ENCODE results near the gene DDAH1.

Gene DDAH1

DNA sequence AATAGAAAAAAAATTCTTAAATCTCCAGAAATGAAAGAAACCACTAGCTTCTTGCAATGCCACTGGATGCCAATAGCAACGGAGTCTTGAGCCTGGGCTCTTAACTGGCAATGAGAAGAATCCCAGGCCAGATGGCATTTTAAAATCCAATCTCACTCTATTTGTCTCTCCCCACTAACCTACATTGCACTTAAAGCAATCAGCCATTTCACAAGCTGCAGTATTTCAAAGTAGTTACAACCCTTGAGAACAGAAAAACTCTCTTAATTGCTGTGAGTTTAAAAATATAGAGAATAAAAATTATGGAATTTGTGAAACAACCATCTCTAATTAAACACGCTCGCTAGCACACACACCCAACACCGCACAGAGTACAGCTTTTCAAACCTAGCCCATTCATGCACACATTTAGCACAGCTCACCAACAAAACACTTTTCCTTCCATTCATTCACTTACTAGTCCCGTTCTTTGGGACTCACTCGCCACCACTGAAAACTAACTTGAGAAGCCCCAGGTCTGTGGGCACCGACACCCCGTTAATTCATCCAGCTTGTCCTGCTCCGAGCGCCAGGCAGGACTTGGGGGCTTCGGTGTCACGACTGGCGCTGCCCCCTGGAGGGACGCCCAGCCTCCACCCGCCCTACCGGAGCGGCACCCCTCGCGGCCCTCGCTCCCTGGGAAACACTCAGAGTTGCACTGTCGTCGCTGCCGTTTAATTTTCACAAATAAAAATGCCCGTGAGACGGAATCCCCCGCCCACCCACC is 1.0 kb downstream of the DDAH1 start:
- TF ChIP-seq, protein P1, sequence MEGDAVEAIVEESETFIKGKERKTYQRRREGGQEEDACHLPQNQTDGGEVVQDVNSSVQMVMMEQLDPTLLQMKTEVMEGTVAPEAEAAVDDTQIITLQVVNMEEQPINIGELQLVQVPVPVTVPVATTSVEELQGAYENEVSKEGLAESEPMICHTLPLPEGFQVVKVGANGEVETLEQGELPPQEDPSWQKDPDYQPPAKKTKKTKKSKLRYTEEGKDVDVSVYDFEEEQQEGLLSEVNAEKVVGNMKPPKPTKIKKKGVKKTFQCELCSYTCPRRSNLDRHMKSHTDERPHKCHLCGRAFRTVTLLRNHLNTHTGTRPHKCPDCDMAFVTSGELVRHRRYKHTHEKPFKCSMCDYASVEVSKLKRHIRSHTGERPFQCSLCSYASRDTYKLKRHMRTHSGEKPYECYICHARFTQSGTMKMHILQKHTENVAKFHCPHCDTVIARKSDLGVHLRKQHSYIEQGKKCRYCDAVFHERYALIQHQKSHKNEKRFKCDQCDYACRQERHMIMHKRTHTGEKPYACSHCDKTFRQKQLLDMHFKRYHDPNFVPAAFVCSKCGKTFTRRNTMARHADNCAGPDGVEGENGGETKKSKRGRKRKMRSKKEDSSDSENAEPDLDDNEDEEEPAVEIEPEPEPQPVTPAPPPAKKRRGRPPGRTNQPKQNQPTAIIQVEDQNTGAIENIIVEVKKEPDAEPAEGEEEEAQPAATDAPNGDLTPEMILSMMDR (IDR thresholded peaks at IDR 0.05) = no peak
- no peak for DNase-seq (ENCODE audit: low spot score)
- H3K27ac ChIP-seq = peak overlapping the region; percentile 60 to 85
- peak overlapping the region; percentile 82 for H3K4me3 ChIP-seq

DNA sequence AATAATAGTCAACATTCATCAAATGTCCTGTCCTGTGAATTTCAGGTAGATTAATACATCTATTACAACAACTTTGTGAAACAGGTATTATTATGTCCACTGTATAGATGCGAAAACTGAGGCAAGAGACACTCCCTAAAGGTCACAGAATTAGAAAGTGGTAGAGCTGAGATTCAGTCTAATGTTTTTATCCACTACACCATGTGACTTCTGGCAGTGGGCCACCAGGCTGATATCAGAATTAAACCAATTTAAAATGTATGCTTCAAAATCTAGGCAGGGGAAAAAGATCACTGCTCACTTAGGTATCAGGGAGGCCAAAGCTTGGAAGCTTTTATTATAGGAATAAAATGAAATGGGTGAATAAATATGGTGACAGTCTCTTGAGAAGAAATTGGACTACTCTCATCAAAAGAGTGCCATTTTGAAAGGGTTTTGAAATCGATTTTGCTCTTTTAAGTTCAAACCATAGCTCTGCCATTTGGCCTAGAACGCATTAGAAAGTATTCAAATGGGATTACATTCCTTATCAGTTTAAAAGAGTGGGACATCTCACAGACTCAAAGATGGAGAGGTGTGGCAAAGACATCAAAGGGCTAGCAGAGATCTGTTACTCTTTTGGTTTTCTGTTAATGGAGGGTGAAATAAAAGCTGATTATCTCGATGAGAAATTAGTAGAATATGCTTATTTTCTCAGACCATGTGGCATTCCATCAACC is 1.9 kb downstream of the DDAH1 start:
- H3K4me3 ChIP-seq = peak overlapping the region; percentile 82
- TF ChIP-seq, protein P1 (IDR thresholded peaks at IDR 0.05) = no peak
- no peak for DNase-seq (ENCODE audit: low spot score)
- H3K27ac ChIP-seq = no peak overlapping the region

DNA sequence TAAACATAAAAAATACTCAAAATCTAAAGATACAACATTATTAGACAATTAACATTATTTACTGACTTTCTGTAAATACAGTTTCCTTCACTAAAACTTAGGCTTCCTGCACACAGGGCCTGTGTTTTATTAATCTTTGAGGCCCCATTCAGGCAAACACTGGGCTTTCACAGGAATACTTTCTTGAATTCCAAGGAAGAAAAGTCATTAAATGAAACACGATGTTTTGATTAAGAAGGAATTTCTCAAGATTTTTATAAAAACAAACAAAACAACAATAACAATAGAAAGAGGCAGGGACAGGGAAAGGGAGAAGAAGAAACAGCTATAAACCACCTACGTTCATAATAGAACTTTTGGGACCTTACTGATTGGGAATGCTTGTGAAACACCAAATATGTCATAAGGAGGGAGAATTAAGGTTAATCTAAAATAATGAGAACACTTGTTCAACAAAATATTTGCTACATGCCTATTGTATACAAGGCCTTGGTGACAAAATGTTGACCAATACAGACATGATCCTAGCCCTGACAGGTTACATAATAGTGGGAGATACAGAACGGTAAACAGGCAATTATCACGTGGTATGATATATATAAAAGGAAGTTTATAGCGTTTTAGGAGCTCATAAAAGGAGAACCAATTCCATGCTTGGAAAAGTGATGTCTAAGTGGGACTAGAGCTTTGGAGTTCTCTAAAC is 3.6 kb downstream of the DDAH1 start:
- H3K4me3 ChIP-seq = no peak overlapping the region
- no peak for DNase-seq (ENCODE audit: low spot score)
- TF ChIP-seq, protein P1 (IDR thresholded peaks at IDR 0.05) = no peak
- no peak overlapping the region for H3K27ac ChIP-seq

DNA sequence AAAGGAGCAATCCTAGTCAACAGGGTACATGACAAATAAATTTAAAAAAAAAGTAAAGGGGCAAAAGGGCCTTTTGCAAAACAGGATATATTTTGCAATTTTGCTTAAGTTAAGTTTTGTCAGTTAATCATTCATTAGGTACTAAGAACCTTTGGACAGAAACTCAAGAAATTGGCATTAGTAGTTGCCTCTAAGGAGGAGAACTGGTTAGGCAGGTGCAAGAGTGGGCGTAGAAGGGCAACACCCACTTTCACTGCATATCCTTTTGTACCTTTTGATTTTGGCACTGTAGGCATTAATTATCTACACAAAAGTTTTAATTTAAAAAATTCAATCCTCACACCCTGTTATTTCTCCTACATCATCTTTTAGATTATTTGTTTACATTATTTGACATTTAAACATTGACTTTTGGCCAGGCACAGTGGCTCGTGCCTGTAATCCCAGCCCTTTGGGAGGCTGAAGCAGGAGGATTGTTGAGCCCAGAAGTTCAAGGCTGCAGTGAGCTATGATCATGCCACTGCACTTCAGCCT is 4.3 kb downstream of the DDAH1 start:
- H3K27ac ChIP-seq = no peak overlapping the region
- DNase-seq (ENCODE audit: low spot score) = no peak
- TF ChIP-seq, protein P1 (IDR thresholded peaks at IDR 0.05) = no peak
- H3K4me3 ChIP-seq = no peak overlapping the region

DNA sequence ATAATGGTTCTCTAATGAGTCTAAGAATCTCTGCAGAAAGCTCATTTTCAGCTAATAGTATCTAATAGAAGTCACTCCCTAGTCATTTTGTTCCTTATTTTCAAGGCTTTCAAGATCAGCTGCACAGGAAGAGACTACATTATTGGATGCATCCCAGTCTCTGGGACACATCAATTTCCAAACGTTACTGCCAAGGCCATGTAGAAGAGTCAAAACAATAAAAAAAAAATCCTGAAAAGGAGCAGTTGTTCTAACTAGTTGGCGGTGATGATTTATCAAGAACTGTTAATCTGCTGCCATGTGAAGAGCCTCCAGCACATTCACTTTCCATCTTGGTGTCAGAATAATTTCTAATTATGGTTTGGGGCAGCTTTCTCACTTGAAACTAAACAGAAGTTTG is 5.7 kb downstream of the DDAH1 start:
- TF ChIP-seq, protein P1 (IDR thresholded peaks at IDR 0.05) = no peak
- Histone ChIP-seq H3K4me3 (no peak overlapping the region), H3K27ac (no peak overlapping the region)

DNA sequence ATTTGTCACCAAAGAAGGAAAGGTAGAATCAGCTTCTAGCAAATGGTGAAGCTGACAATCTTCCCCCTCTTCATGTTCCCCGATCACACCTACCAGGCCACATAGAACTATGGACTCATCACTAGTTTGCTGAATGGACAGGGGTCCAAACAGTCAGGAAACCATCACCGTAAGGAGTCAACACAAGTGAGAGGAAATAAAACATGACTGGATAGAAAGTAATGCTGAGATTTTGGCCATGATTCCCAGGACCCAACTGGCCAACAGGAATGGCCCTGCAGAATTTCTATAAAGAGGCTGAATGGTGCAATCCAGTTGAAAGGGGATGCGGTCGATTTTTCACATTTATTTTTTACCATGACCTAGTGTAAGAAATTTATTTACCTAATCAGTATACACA is 10.7 kb downstream of the DDAH1 start:
- no peak for DNase-seq (ENCODE audit: low spot score)
- peak overlapping the region in 1 of 2 donors; percentile 36 for H3K27ac ChIP-seq
- TF ChIP-seq, protein P1 (IDR thresholded peaks at IDR 0.05) = no peak
- H3K4me3 ChIP-seq = no peak overlapping the region

More for the DNA sequence above, 5.7 kb downstream of the DDAH1 start:
- DNase-seq (ENCODE audit: low spot score) = no peak
